ENCODE data around the gene AKAP5. TPM values are rescaled to one million over a fixed set of nuclear protein-coding genes. Genes with fewer than 3 reads are reported as not detected.

AKAP5 gene
- polyA plus RNA-seq, 1 of the 3 experiments (the other 2 are of a cell fraction), result 0.28 TPM

DNA sequence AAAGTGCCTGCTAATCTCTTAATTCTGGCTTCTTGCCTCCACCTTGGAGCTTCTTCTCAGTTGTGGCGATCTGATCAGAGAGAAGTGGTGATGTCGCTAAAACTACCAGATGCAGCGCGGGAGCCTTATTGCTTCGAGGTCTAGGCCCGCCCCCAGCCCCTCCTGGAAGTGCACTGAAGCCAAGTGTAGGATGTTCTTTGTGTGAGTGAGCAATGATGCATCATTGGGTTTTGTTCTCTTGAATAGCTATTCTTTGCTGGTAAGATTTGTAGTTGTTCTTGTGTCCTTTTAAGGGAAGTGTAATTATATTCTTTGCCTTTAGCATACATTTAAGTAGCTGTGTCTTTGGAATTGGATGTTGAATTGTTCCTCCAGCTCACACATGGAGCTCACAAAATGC, 41.3 kb upstream of the AKAP5 start:
- no peaks in the 10 kb centered on the region for H3K9me2 ChIP-seq
- no peaks in the 10 kb centered on the region for H3K9me3 ChIP-seq
- 0 out of 4 replicates have a peak overlapping the region, but pooled peaks of 1 of the 2 experiments have one; percentile 7 for H3K27ac ChIP-seq (ENCODE audit: low read depth in 2 of 2, low read length in 1 of 2)
- no peaks in the 10 kb centered on the region for H3K27me3 ChIP-seq (ENCODE audit: insufficient read depth)
- CTCF ChIA-PET, result interaction anchor here (0.8 to 1.6 kb wide), 4 partner anchors 8 to 87 kb away, joined by 3 to 5 read pairs (median 4); no protein-coding TSS in a partner anchor
- POLR2A ChIA-PET, result no interaction called here
- TF ChIP-seq, protein P1, sequence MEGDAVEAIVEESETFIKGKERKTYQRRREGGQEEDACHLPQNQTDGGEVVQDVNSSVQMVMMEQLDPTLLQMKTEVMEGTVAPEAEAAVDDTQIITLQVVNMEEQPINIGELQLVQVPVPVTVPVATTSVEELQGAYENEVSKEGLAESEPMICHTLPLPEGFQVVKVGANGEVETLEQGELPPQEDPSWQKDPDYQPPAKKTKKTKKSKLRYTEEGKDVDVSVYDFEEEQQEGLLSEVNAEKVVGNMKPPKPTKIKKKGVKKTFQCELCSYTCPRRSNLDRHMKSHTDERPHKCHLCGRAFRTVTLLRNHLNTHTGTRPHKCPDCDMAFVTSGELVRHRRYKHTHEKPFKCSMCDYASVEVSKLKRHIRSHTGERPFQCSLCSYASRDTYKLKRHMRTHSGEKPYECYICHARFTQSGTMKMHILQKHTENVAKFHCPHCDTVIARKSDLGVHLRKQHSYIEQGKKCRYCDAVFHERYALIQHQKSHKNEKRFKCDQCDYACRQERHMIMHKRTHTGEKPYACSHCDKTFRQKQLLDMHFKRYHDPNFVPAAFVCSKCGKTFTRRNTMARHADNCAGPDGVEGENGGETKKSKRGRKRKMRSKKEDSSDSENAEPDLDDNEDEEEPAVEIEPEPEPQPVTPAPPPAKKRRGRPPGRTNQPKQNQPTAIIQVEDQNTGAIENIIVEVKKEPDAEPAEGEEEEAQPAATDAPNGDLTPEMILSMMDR (IDR thresholded peaks at IDR 0.05), result no peak
- TF ChIP-seq MXI1 (IDR thresholded peaks at IDR 0.05; ENCODE audit: low read depth, low read length), result no peak
- TF ChIP-seq NFIC (IDR thresholded peaks at IDR 0.05; ENCODE audit: borderline replicate concordance), result no peak
- TF ChIP-seq TEAD4 (IDR thresholded peaks at IDR 0.05; ENCODE audit: borderline replicate concordance, insufficient read depth), result no peak
- TF ChIP-seq FOXM1 (IDR thresholded peaks at IDR 0.05; ENCODE audit: low read depth), result no peak
- no peak for TF ChIP-seq GABPA (IDR thresholded peaks at IDR 0.05; ENCODE audit: low read depth)
- TF ChIP-seq MEF2A (IDR thresholded peaks at IDR 0.05; ENCODE audit: borderline replicate concordance, low read depth), result no peak
- TF ChIP-seq SIN3A (IDR thresholded peaks at IDR 0.05; ENCODE audit: borderline replicate concordance, low read depth, low read length), result no peak
- WGBS (ENCODE audit: low lambda C conversion rate), result 92% methylated on average over 6 of the region's 6 CpGs
- H3F3A ChIP-seq (replicated peaks; ENCODE audit: insufficient read depth), result peaks cover 17% of the 10 kb centered on the region
- no peak overlapping the region for H3K4me2 ChIP-seq
- DNase-seq, result no peak
- H3K36me3 ChIP-seq (replicated peaks in 1 of 2; ENCODE audit: control insufficient read depth in 1 of 2, insufficient read depth in 2 of 2, low read length in 1 of 2), result peaks cover 17 to 22% of the 10 kb centered on the region in 2 experiments
- no peaks in the 10 kb centered on the region for H4K20me1 ChIP-seq (ENCODE audit: insufficient read depth)
- no peaks in the 10 kb centered on the region; the same call in 1 of the 2 replicates for H3K79me2 ChIP-seq (ENCODE audit: insufficient read depth)
- no peak overlapping the region for H3K9ac ChIP-seq
- H3K4me3 ChIP-seq (ENCODE audit: low read depth in 2 of 2, low read length in 1 of 2), result no peak overlapping the region
- H2AFZ ChIP-seq (ENCODE audit: low read depth), result no peak overlapping the region
- peaks cover 0 to 10% of the 10 kb centered on the region in 2 experiments; a peak in 2 of 4 replicates for H3K4me1 ChIP-seq (ENCODE audit: control insufficient read depth in 1 of 2, insufficient read depth in 2 of 2, low read depth in 1 of 2, low read length in 1 of 2)

DNA sequence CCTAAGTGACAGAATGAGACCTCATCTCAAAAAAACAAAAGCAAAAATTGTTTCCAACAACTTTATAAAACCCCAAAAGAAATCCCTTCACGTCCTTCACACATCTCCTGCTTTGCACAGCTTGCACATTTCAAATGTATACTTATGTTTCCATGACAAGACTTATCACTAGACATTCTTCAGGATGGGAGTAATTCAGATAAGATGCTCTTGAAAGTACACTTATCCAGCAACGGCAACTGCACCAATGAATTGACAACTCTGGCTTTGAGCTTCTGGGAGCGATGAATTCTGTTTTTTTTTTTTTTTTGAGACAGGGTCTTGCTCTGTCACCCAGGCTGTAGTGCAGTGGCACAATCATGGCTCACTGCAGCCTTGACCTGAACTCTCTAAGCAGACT, 30.8 kb upstream of the AKAP5 start:
- Histone ChIP-seq H3K27me3 (ENCODE audit: insufficient read depth) (no peaks in the 10 kb centered on the region), H3K4me3 (ENCODE audit: low read depth in 2 of 2, low read length in 1 of 2) (no peak overlapping the region), H3F3A (replicated peaks; ENCODE audit: insufficient read depth) (peaks cover 21% of the 10 kb centered on the region), H3K9me2 (no peaks in the 10 kb centered on the region), H2AFZ (ENCODE audit: low read depth) (no peak overlapping the region), H3K36me3 (replicated peaks in 1 of 2; ENCODE audit: control insufficient read depth in 1 of 2, insufficient read depth in 2 of 2, low read length in 1 of 2) (peaks cover 31 to 44% of the 10 kb centered on the region in 2 experiments), H3K4me1 (ENCODE audit: control insufficient read depth in 1 of 2, insufficient read depth in 2 of 2, low read depth in 1 of 2, low read length in 1 of 2) (peaks cover 0 to 7% of the 10 kb centered on the region in 2 experiments), H3K79me2 (ENCODE audit: insufficient read depth) (no peaks in the 10 kb centered on the region), H3K9me3 (no peaks in the 10 kb centered on the region), H3K9ac (no peak overlapping the region), H3K27ac (ENCODE audit: low read depth in 2 of 2, low read length in 1 of 2) (no peak overlapping the region), H3K4me2 (no peak overlapping the region), H4K20me1 (ENCODE audit: insufficient read depth) (no peaks in the 10 kb centered on the region)
- ChIA-PET CTCF (interaction anchor here (0.7 to 4.3 kb wide), 5 partner anchors 8 to 201 kb away, joined by 3 to 25 read pairs (median 4); no protein-coding TSS in a partner anchor), POLR2A (interaction anchor here (0.6 kb wide), 1 partner anchor 106 kb away, joined by 3 read pairs; the partner anchor contains the start of gene HSPA2)
- TF ChIP-seq FOXM1 (IDR thresholded peaks at IDR 0.05; ENCODE audit: low read depth) (no peak), SMC3 (IDR thresholded peaks at IDR 0.05; ENCODE audit: low read depth, low read length) (no peak), POLR2AphosphoS5 (IDR thresholded peaks at IDR 0.05; ENCODE audit: low read depth, low read length) (no peak), SIN3A (IDR thresholded peaks at IDR 0.05; ENCODE audit: borderline replicate concordance, low read depth, low read length) (no peak), EP300 (IDR thresholded peaks at IDR 0.05; ENCODE audit: borderline replicate concordance in 1 of 2, low read depth in 1 of 2, low read length in 1 of 2) (no peak)
- TF ChIP-seq, protein P2, sequence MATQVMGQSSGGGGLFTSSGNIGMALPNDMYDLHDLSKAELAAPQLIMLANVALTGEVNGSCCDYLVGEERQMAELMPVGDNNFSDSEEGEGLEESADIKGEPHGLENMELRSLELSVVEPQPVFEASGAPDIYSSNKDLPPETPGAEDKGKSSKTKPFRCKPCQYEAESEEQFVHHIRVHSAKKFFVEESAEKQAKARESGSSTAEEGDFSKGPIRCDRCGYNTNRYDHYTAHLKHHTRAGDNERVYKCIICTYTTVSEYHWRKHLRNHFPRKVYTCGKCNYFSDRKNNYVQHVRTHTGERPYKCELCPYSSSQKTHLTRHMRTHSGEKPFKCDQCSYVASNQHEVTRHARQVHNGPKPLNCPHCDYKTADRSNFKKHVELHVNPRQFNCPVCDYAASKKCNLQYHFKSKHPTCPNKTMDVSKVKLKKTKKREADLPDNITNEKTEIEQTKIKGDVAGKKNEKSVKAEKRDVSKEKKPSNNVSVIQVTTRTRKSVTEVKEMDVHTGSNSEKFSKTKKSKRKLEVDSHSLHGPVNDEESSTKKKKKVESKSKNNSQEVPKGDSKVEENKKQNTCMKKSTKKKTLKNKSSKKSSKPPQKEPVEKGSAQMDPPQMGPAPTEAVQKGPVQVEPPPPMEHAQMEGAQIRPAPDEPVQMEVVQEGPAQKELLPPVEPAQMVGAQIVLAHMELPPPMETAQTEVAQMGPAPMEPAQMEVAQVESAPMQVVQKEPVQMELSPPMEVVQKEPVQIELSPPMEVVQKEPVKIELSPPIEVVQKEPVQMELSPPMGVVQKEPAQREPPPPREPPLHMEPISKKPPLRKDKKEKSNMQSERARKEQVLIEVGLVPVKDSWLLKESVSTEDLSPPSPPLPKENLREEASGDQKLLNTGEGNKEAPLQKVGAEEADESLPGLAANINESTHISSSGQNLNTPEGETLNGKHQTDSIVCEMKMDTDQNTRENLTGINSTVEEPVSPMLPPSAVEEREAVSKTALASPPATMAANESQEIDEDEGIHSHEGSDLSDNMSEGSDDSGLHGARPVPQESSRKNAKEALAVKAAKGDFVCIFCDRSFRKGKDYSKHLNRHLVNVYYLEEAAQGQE (IDR thresholded peaks at IDR 0.05; ENCODE audit: low read depth, low read length), result no peak
- no peak for DNase-seq
- WGBS (ENCODE audit: low lambda C conversion rate), result 82% methylated on average over 3 of the region's 3 CpGs
